H1 (cell line): ENCODE results near the gene AOPEP. TPM values are rescaled to one million over a fixed set of nuclear protein-coding genes. Genes with fewer than 3 reads are reported as not detected.
A peak's percentile ranks its signal among the peaks of the same experiment; 100 is the strongest.

Experiments
- CHD1 ChIP-seq: IDR thresholded peaks from 2 replicates; pipeline ENCODE4 v1.6.1; 2012; ENCODE audit warnings: low read depth, low read length, improper control_type of control experiment
- CREB1 ChIP-seq: IDR thresholded peaks from 2 replicates; pipeline ENCODE4 v1.6.1; 2012; ENCODE audit warnings: inconsistent platforms
- CTBP2 ChIP-seq: IDR thresholded peaks from 2 replicates; pipeline ENCODE4 v1.7.0; 2011; ENCODE audit warnings: borderline replicate concordance, mild to moderate bottlenecking, moderate library complexity, mixed read lengths, low read length; ENCODE audit not compliant: insufficient read depth, insufficient read length
- EGR1 ChIP-seq: IDR thresholded peaks from 2 replicates; pipeline ENCODE4 v1.6.1; 2011; ENCODE audit warnings: low read depth, low read length, borderline replicate concordance
- EP300 ChIP-seq, 2 experiments: IDR thresholded peaks; 1 replicate in 1 of 2; 2 replicates in 1 of 2; pipeline ENCODE4 v1.6.1; 2011 to 2012; ENCODE audit warnings: low read depth in 2 of 2, low read length in 2 of 2, mild to moderate bottlenecking in 2 of 2, borderline replicate concordance in 1 of 2, inconsistent platforms in 1 of 2, moderate library complexity in 1 of 2
- EZH2 ChIP-seq: fragments of 200-600 bp; sonication (generic); IDR thresholded peaks from 2 replicates; pipeline ENCODE4 v1.7.1; 2012; ENCODE audit warnings: low read depth, mild to moderate bottlenecking, moderate library complexity, low read length, inconsistent platforms; ENCODE audit not compliant: severe bottlenecking
- FOSL1 ChIP-seq: IDR thresholded peaks from 2 replicates; pipeline ENCODE4 v1.6.1; 2011; ENCODE audit warnings: mild to moderate bottlenecking, low read depth, low read length, moderate library complexity; ENCODE audit not compliant: insufficient read depth
- GABPA ChIP-seq: IDR thresholded peaks from 2 replicates; pipeline ENCODE4 v1.6.1; 2011; ENCODE audit warnings: mild to moderate bottlenecking, low read length, moderate library complexity, borderline replicate concordance; ENCODE audit not compliant: insufficient read depth
- GTF2F1 ChIP-seq: IDR thresholded peaks from 2 replicates; pipeline ENCODE4 v1.6.1; 2012; ENCODE audit warnings: low read depth, low read length, improper control_type of control experiment, borderline replicate concordance
- HDAC6 ChIP-seq: IDR thresholded peaks from one replicate; pipeline ENCODE4 v1.7.1; 2012; ENCODE audit warnings: low read depth, mild to moderate bottlenecking, inconsistent platforms, low read length, moderate library complexity
- KDM1A ChIP-seq: fragments of 200-600, 300-600 bp; sonication (generic); IDR thresholded peaks from 2 replicates; pipeline ENCODE4 v1.7.1; 2016; ENCODE audit warnings: mild to moderate bottlenecking, low read length, borderline replicate concordance
- KDM5A ChIP-seq: fragments of 200-600 bp; IDR thresholded peaks from 2 replicates; pipeline ENCODE4 v1.7.1; 2012; ENCODE audit warnings: mild to moderate bottlenecking, low read length, inconsistent platforms, mixed read lengths
- MAFK ChIP-seq: IDR thresholded peaks from 2 replicates; pipeline ENCODE4 v1.6.1; 2012; ENCODE audit warnings: low read depth, mild to moderate bottlenecking, improper control_type of control experiment, low read length
- NRF1 ChIP-seq: IDR thresholded peaks from 2 replicates; pipeline ENCODE4 v1.6.1; 2011; ENCODE audit warnings: mild to moderate bottlenecking, low read depth, low read length, improper control_type of control experiment
- POU5F1 ChIP-seq: IDR thresholded peaks from 2 replicates; pipeline ENCODE4 v1.6.1; 2011; ENCODE audit warnings: low read depth, mild to moderate bottlenecking, low read length, moderate library complexity
- RNF2 ChIP-seq: fragments of 200-900, 300-1000 bp; sonication (generic); IDR thresholded peaks from 2 replicates; pipeline ENCODE4 v1.7.1; 2016; ENCODE audit warnings: borderline replicate concordance, low read depth, mild to moderate bottlenecking, antibody characterized with exemption, low read length; ENCODE audit not compliant: poor library complexity, severe bottlenecking; ENCODE audit errors: missing control alignments
- SIRT6 ChIP-seq: IDR thresholded peaks from one replicate; pipeline ENCODE4 v1.7.1; 2012; ENCODE audit warnings: low read length, inconsistent platforms
- SRF ChIP-seq: IDR thresholded peaks from 2 replicates; pipeline ENCODE4 v1.6.1; 2011; ENCODE audit warnings: mild to moderate bottlenecking, low read depth, low read length, moderate library complexity
- TEAD4 ChIP-seq: IDR thresholded peaks from 2 replicates; pipeline ENCODE4 v1.6.1; 2012; ENCODE audit warnings: low read depth, low read length, inconsistent platforms, mixed read lengths
- polyA plus RNA-seq, 7 experiments: library from polyadenylated mRNA; depleted of rRNA in 3 of 7; stranded (reverse) in 5 of 7; unstranded in 2 of 7; fragments of >200 nt in 5 of 7; fragments of 200-250 nt in 2 of 7; gene quantifications; 1 replicate in 5 of 7; 2 replicates in 1 of 7; 4 replicates in 1 of 7; pipeline versions ENCODE4 v1.2.1 to v1.2.3, GENCODE V29; 2011 to 2013; ENCODE audit warnings: missing spikeins in 2 of 7, mixed read lengths in 2 of 7
- total RNA-seq: library from RNA; stranded (reverse); fragmentation: NEBNext Ultra II Directional; extraction: Animal tissue kit (Norgen Biotek cat#: 25700); gene quantifications from 2 replicates; pipeline ENCODE4 v1.2.1, GENCODE V29; 2021
- TF ChIP-seq, protein P1 (sequence below): IDR thresholded peaks from 2 replicates; pipeline ENCODE4 v1.6.1; 2012; ENCODE audit warnings: low read length, inconsistent platforms
- TF ChIP-seq, protein P2 (sequence below): IDR thresholded peaks from 2 replicates; pipeline ENCODE4 v1.6.1; 2012; ENCODE audit warnings: inconsistent platforms

The AOPEP gene
- total and polyA plus RNA-seq, 2 of the 8 experiments (the other 6 are each of a cell fraction or from before 2014, with no cell fraction given), result 6.1 to 14.3 TPM

DNA sequence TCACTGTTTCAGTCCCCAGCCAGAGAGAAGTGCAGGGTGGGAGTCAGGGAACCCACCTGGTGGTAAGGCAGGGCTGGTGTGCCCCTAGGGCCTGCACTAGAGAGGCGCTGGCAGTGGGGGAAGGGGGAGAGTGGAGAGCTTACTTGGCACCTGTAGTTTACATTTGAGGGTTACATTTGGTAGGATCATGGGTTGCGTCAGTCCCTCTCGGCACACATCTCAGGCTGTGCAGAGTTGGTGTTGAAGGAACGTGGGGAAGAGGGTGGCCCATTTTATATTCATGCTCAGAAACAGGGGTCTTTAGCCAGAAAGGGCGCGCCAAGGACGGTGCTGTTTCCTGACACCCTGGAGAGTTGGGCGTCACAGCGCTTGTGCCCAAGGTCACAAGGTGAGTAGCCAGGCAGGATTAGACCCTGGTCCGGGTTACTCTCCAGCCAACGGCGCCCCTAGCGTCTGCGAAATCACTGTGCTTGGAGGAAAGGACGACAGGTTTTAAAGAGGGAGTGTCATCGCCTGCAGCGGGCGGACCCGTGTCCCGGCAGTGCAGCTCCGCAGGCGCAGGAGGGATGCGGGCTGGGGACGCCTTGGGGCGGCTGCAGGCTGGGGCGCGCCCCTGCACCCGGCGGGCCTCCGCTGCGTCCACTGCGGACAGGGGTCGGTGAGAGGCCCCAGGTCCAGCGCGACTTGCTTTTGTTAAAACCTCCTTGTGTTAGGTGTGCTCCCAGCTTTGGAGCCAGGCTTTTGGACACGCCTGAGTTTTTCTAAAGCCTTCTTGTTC, 318.4 kb downstream of the AOPEP start (continued):
- TF ChIP-seq RNF2 (no peak), EP300 (IDR thresholded peaks at IDR 0.05; ENCODE audit: borderline replicate concordance in 1 of 2, low read depth in 2 of 2, low read length in 2 of 2) (0 out of 3 replicates have a peak, but pooled peaks of 1 of the 2 experiments have one; percentile 34), CREB1 (peak; percentile 68; the same call in 1 of the 2 replicates), MAFK (no peak), FOSL1 (no peak), SIRT6 (no peak), KDM5A (no peak), SRF (no peak), CHD1 (no peak), KDM1A (no peak), EGR1 (no peak), CTBP2 (no peak), GABPA (peak; percentile 71; the same call in 1 of the 2 replicates), HDAC6 (no peak), EZH2 (peak; percentile 34), TEAD4 (no peak), POU5F1 (no peak), NRF1 (no peak), GTF2F1 (no peak)
- TF ChIP-seq, protein P1, sequence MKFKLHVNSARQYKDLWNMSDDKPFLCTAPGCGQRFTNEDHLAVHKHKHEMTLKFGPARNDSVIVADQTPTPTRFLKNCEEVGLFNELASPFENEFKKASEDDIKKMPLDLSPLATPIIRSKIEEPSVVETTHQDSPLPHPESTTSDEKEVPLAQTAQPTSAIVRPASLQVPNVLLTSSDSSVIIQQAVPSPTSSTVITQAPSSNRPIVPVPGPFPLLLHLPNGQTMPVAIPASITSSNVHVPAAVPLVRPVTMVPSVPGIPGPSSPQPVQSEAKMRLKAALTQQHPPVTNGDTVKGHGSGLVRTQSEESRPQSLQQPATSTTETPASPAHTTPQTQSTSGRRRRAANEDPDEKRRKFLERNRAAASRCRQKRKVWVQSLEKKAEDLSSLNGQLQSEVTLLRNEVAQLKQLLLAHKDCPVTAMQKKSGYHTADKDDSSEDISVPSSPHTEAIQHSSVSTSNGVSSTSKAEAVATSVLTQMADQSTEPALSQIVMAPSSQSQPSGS, result no peak
- TF ChIP-seq, protein P2, sequence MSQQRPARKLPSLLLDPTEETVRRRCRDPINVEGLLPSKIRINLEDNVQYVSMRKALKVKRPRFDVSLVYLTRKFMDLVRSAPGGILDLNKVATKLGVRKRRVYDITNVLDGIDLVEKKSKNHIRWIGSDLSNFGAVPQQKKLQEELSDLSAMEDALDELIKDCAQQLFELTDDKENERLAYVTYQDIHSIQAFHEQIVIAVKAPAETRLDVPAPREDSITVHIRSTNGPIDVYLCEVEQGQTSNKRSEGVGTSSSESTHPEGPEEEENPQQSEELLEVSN, result peak; percentile 22; the same call in 1 of the 2 replicates
